Keratinocyte (primary cell): Measurements from ENCODE around the gene KRTAP10-7.

ENCODE experiments used
- EZH2 ChIP-seq: IDR thresholded peaks from one replicate; pipeline ENCODE4 v1.6.1; 2012; ENCODE audit warnings: inconsistent platforms, mild to moderate bottlenecking, low read length, moderate library complexity
- TF ChIP-seq, protein P1 (sequence below), 3 experiments: IDR thresholded peaks in 1 of 3; conservative IDR thresholded peaks in 1 of 3; optimal IDR thresholded peaks in 1 of 3; 2 replicates in 2 of 3; 3 replicates in 1 of 3; pipeline versions ENCODE3 to v1.5.1; 2011; ENCODE audit warnings: low read length in 3 of 3, mild to moderate bottlenecking in 3 of 3, moderate library complexity in 2 of 3, control low read depth in 1 of 3, inconsistent platforms in 1 of 3; ENCODE audit not compliant: insufficient read depth in 2 of 3; ENCODE audit errors: extremely low read depth in 1 of 3

DNA sequence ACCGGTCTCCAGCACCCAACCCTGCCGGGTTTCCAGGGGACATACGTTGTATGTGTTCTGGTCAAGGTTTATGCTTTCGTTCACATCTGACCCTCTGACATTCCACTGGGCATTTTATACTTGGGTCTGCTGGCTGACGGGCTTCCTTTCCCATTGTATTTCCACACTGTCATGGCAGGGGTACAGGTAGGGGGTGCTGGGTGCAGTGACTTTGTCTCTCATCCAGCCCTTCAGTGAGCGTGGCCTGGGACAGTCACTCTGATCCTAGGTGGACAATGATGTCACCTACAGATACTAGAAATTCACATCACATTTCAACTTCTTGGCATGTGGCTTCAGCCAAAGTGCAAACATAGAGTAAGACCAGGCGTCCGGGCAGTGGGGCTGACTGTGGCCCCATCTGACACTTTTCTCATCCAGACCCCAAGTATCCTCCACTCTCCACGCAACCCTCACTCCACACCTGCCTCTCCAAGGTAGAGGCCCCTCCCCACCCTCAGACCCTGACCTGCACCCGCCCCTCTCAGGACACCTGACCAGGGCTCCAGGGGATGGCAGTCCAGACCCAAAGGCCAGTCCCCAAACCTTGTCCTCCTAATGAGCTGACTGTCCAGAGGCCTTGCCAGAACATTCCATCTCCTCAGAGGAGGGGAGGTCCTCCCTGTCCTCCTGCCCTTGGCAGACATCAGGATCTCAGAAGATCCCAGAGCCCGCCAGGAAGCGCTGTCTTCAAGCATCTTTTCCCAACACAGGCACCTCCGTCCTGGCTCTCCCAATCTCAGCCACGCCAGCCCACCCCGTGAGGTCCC lies 36.0 kb downstream of the KRTAP10-7 start:
- TF ChIP-seq, protein P1, sequence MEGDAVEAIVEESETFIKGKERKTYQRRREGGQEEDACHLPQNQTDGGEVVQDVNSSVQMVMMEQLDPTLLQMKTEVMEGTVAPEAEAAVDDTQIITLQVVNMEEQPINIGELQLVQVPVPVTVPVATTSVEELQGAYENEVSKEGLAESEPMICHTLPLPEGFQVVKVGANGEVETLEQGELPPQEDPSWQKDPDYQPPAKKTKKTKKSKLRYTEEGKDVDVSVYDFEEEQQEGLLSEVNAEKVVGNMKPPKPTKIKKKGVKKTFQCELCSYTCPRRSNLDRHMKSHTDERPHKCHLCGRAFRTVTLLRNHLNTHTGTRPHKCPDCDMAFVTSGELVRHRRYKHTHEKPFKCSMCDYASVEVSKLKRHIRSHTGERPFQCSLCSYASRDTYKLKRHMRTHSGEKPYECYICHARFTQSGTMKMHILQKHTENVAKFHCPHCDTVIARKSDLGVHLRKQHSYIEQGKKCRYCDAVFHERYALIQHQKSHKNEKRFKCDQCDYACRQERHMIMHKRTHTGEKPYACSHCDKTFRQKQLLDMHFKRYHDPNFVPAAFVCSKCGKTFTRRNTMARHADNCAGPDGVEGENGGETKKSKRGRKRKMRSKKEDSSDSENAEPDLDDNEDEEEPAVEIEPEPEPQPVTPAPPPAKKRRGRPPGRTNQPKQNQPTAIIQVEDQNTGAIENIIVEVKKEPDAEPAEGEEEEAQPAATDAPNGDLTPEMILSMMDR (optimal IDR thresholded peaks at IDR 0.05 in 1 of 3, IDR thresholded peaks at IDR 0.05 in 1 of 3, conservative IDR thresholded peaks at IDR 0.05 in 1 of 3; ENCODE audit: extremely low read depth in 1 of 3, insufficient read depth in 2 of 3, low read length in 3 of 3): no peak
- TF ChIP-seq EZH2: no peak
